ENCODE measurements around the gene CD2AP.
"Not testable (repeated sequence)": the region's sequence is repeated elsewhere in the genome, so short reads cannot be mapped to it uniquely, and the experiment has no call there.

CD2AP gene

GRCh38 chr6:47477497-47478232 lies at the start of gene CD2AP:
TSS of gene CD2AP (plus strand) at chr6:47477789. CDS start at chr6:47478245, 456 bp downstream.
- peak; percentile 68 for DNase-seq (ENCODE audit: low read depth, low spot score)

- no peak for DNase-seq (ENCODE audit: low read depth, low spot score)
These were observed 49.3 kb upstream of the CD2AP start for GRCh38 chr6:47428288-47428687.

- DNase-seq (ENCODE audit: low read depth, low spot score), result no peak
These were observed 48.6 kb upstream of the CD2AP start for GRCh38 chr6:47428746-47429664.

- no peak for DNase-seq (ENCODE audit: low read depth, low spot score)
These were observed 43.0 kb upstream of the CD2AP start for GRCh38 chr6:47434372-47435253.

- DNase-seq (ENCODE audit: low read depth, low spot score), result no peak
These were observed 42.4 kb upstream of the CD2AP start for GRCh38 chr6:47435254-47435612.

GRCh38 chr6:47437592-47437991 lies 40.0 kb upstream of the CD2AP start:
- DNase-seq (ENCODE audit: low read depth, low spot score), result no peak

GRCh38 chr6:47438481-47439347 lies 38.9 kb upstream of the CD2AP start:
- DNase-seq (ENCODE audit: low read depth, low spot score), result no peak

GRCh38 chr6:47439348-47439668 lies 38.3 kb upstream of the CD2AP start:
- no peak for DNase-seq (ENCODE audit: low read depth, low spot score)

GRCh38 chr6:47440719-47441118 lies 36.9 kb upstream of the CD2AP start:
- DNase-seq (ENCODE audit: low read depth, low spot score), result no peak

GRCh38 chr6:47444964-47445363 lies 32.6 kb upstream of the CD2AP start:
- DNase-seq (ENCODE audit: low read depth, low spot score), result not testable (repeated sequence)

GRCh38 chr6:47446669-47447330 lies 30.8 kb upstream of the CD2AP start:
- DNase-seq (ENCODE audit: low read depth, low spot score), result no peak

- no peak for DNase-seq (ENCODE audit: low read depth, low spot score)
These were observed 29.9 kb upstream of the CD2AP start for GRCh38 chr6:47447722-47448121.

GRCh38 chr6:47451162-47451561 lies 26.4 kb upstream of the CD2AP start:
- no peak for DNase-seq (ENCODE audit: low read depth, low spot score)

- DNase-seq (ENCODE audit: low read depth, low spot score), result no peak
These were observed 24.7 kb upstream of the CD2AP start for GRCh38 chr6:47452899-47453298.

- no peak for DNase-seq (ENCODE audit: low read depth, low spot score)
These were observed 24.1 kb upstream of the CD2AP start for GRCh38 chr6:47453372-47453936.

- no peak for DNase-seq (ENCODE audit: low read depth, low spot score)
These were observed 22.7 kb upstream of the CD2AP start for GRCh38 chr6:47454713-47455396.

GRCh38 chr6:47455533-47456209 lies 21.9 kb upstream of the CD2AP start:
- DNase-seq (ENCODE audit: low read depth, low spot score), result no peak

GRCh38 chr6:47456536-47456975 lies 21.0 kb upstream of the CD2AP start:
- no peak for DNase-seq (ENCODE audit: low read depth, low spot score)

- DNase-seq (ENCODE audit: low read depth, low spot score), result no peak
These were observed 20.2 kb upstream of the CD2AP start for GRCh38 chr6:47457370-47457769.

Measured in activated CD4-positive, CD25-positive, alpha-beta regulatory T cell treated with anti-CD3 and anti-CD28 coated beads, Interleukin-2, amount 50 U/mL, for 16 hours (primary cell).